ENCODE results near the gene RAB27A. TPM values are rescaled to one million over a fixed set of nuclear protein-coding genes. Genes with fewer than 3 reads are reported as not detected.

Gene RAB27A
- polyA plus RNA-seq, 1 of the 3 experiments (the other 2 are of a cell fraction), result 9.6 TPM

DNA sequence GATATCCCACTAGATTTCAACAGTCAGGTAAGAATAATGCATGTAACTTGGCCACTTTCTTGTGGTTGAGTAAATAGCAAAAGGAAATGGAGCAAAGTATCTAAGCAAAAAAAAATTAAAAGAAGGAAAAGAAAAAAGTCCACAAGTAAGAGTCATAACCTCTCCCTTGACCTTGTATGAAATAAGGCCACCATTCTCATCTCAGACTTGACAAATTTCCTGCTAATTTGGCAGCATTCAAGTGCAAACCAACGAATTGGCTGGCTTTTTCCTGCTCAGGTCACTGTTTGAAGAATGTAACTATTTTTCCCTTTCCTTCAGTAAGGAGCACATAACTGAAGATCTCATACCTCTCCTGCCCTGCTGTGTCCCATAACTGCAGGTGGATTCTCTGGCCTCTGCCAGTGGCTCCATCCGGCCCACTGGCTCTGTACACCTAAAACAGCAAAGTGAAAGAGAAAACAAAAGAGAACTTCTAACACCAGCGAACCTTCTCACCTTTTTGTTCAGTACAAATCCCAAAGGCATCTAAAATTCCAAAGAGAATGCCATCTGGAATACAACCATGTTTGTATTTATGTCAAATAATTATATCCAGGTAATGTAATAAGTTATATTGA lies 59.5 kb downstream of the RAB27A start:
- H3K9me2 ChIP-seq, result no peaks in the 10 kb centered on the region
- no peaks in the 10 kb centered on the region for H3K9me3 ChIP-seq
- no peaks in the 10 kb centered on the region for H3F3A ChIP-seq (replicated peaks; ENCODE audit: insufficient read depth)
- no peaks in the 10 kb centered on the region for H3K79me2 ChIP-seq (ENCODE audit: insufficient read depth)
- H4K20me1 ChIP-seq (ENCODE audit: insufficient read depth), result no peaks in the 10 kb centered on the region
- ChIA-PET POLR2A (interaction anchor here (0.6 kb wide), 1 partner anchor 199 kb away, joined by 3 read pairs; no protein-coding TSS in a partner anchor), CTCF (interaction anchor here (0.7 to 1.6 kb wide), 3 partner anchors 9 to 209 kb away, joined by 3 to 6 read pairs (median 3); no protein-coding TSS in a partner anchor)
- no peak overlapping the region for H3K4me2 ChIP-seq
- H3K27me3 ChIP-seq (ENCODE audit: insufficient read depth), result no peaks in the 10 kb centered on the region
- no peaks in the 10 kb centered on the region for H3K4me1 ChIP-seq (ENCODE audit: control insufficient read depth in 1 of 2, insufficient read depth in 2 of 2, low read depth in 1 of 2, low read length in 1 of 2)
- TF ChIP-seq ELF1 (IDR thresholded peaks at IDR 0.05) (no peak), MXI1 (IDR thresholded peaks at IDR 0.05; ENCODE audit: low read depth, low read length) (no peak), TAF1 (IDR thresholded peaks at IDR 0.05; ENCODE audit: borderline replicate concordance, low read depth, low read length) (no peak), RCOR1 (IDR thresholded peaks at IDR 0.05; ENCODE audit: low read length) (no peak), GATA2 (CRISPR knock-in tag; IDR thresholded peaks at IDR 0.05) (no peak), NFIC (IDR thresholded peaks at IDR 0.05; ENCODE audit: borderline replicate concordance) (no peak), FOXJ3 (CRISPR knock-in tag; IDR thresholded peaks at IDR 0.05) (no peak)
- TF ChIP-seq, protein P1, sequence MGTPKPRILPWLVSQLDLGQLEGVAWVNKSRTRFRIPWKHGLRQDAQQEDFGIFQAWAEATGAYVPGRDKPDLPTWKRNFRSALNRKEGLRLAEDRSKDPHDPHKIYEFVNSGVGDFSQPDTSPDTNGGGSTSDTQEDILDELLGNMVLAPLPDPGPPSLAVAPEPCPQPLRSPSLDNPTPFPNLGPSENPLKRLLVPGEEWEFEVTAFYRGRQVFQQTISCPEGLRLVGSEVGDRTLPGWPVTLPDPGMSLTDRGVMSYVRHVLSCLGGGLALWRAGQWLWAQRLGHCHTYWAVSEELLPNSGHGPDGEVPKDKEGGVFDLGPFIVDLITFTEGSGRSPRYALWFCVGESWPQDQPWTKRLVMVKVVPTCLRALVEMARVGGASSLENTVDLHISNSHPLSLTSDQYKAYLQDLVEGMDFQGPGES (IDR thresholded peaks at IDR 0.05; ENCODE audit: low read depth, low read length), result no peak
- TF ChIP-seq, protein P2, sequence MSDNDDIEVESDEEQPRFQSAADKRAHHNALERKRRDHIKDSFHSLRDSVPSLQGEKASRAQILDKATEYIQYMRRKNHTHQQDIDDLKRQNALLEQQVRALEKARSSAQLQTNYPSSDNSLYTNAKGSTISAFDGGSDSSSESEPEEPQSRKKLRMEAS (IDR thresholded peaks at IDR 0.05; ENCODE audit: low read depth), result no peak
- H3K9ac ChIP-seq, result no peak overlapping the region
- 85% methylated on average over 3 of the region's 3 CpGs for whole genome bisulfite sequencing (ENCODE audit: low lambda C conversion rate)
- peaks cover 0 to 3% of the 10 kb centered on the region in 2 experiments for H3K36me3 ChIP-seq (replicated peaks in 1 of 2; ENCODE audit: control insufficient read depth in 1 of 2, insufficient read depth in 2 of 2, low read length in 1 of 2)
- no peak overlapping the region for H3K27ac ChIP-seq (ENCODE audit: low read depth in 2 of 2, low read length in 1 of 2)
- H2AFZ ChIP-seq (ENCODE audit: low read depth), result no peak overlapping the region
- no peak for DNase-seq
- H3K4me3 ChIP-seq (ENCODE audit: low read depth in 2 of 2, low read length in 1 of 2), result no peak overlapping the region

DNA sequence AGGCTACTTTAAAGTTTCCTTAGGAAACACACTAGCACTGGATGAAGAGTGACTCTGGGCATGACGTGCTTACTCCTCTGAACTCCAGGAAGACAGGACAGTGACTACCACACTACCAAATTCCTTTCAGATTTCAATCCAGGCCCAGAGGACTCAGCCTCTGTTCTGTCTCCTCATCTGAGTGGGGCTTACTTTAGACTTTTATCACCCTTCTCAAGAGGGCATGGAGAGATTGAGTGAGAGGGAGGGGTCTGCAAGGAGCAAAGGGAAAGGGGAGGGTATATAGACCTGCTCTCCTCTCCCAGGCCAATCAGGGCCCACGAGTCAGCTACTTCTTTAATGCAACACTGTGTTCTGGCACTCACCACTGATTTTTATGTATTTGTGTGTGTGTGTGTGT lies 63.5 kb downstream of the RAB27A start:
- Histone ChIP-seq H3K79me2 (ENCODE audit: insufficient read depth) (no peaks in the 10 kb centered on the region), H3K9ac (no peak overlapping the region), H3K27ac (ENCODE audit: low read depth in 2 of 2, low read length in 1 of 2) (no peak overlapping the region), H3K9me2 (no peaks in the 10 kb centered on the region), H3K27me3 (ENCODE audit: insufficient read depth) (no peaks in the 10 kb centered on the region), H2AFZ (ENCODE audit: low read depth) (no peak overlapping the region), H3K4me3 (ENCODE audit: low read depth in 2 of 2, low read length in 1 of 2) (no peak overlapping the region), H3K9me3 (no peaks in the 10 kb centered on the region), H3K4me2 (no peak overlapping the region), H3K36me3 (replicated peaks in 1 of 2; ENCODE audit: control insufficient read depth in 1 of 2, insufficient read depth in 2 of 2, low read length in 1 of 2) (peaks cover 0 to 5% of the 10 kb centered on the region in 2 experiments), H3K4me1 (ENCODE audit: control insufficient read depth in 1 of 2, insufficient read depth in 2 of 2, low read depth in 1 of 2, low read length in 1 of 2) (no peaks in the 10 kb centered on the region), H4K20me1 (ENCODE audit: insufficient read depth) (no peaks in the 10 kb centered on the region), H3F3A (replicated peaks; ENCODE audit: insufficient read depth) (no peaks in the 10 kb centered on the region)
- no peak for DNase-seq
- WGBS (ENCODE audit: low lambda C conversion rate), result 83% methylated on average over 2 of the region's 2 CpGs
- POLR2A ChIA-PET, result no interaction called here
- CTCF ChIA-PET, result no interaction called here
- TF ChIP-seq, protein P3, sequence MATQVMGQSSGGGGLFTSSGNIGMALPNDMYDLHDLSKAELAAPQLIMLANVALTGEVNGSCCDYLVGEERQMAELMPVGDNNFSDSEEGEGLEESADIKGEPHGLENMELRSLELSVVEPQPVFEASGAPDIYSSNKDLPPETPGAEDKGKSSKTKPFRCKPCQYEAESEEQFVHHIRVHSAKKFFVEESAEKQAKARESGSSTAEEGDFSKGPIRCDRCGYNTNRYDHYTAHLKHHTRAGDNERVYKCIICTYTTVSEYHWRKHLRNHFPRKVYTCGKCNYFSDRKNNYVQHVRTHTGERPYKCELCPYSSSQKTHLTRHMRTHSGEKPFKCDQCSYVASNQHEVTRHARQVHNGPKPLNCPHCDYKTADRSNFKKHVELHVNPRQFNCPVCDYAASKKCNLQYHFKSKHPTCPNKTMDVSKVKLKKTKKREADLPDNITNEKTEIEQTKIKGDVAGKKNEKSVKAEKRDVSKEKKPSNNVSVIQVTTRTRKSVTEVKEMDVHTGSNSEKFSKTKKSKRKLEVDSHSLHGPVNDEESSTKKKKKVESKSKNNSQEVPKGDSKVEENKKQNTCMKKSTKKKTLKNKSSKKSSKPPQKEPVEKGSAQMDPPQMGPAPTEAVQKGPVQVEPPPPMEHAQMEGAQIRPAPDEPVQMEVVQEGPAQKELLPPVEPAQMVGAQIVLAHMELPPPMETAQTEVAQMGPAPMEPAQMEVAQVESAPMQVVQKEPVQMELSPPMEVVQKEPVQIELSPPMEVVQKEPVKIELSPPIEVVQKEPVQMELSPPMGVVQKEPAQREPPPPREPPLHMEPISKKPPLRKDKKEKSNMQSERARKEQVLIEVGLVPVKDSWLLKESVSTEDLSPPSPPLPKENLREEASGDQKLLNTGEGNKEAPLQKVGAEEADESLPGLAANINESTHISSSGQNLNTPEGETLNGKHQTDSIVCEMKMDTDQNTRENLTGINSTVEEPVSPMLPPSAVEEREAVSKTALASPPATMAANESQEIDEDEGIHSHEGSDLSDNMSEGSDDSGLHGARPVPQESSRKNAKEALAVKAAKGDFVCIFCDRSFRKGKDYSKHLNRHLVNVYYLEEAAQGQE (IDR thresholded peaks at IDR 0.05; ENCODE audit: low read depth, low read length), result no peak
- TF ChIP-seq, protein P2 (IDR thresholded peaks at IDR 0.05; ENCODE audit: low read depth), result no peak
- TF ChIP-seq SIN3A (IDR thresholded peaks at IDR 0.05; ENCODE audit: borderline replicate concordance, low read depth, low read length), result no peak
- TF ChIP-seq MXI1 (IDR thresholded peaks at IDR 0.05; ENCODE audit: low read depth, low read length), result no peak
- TF ChIP-seq TAF1 (IDR thresholded peaks at IDR 0.05; ENCODE audit: borderline replicate concordance, low read depth, low read length), result no peak
- no peak for TF ChIP-seq ELF1 (IDR thresholded peaks at IDR 0.05)
- TF ChIP-seq, protein P1 (IDR thresholded peaks at IDR 0.05; ENCODE audit: low read depth, low read length), result no peak
- no peak for TF ChIP-seq TCF12 (IDR thresholded peaks at IDR 0.05)
- TF ChIP-seq GATA2 (CRISPR knock-in tag; IDR thresholded peaks at IDR 0.05), result no peak
- TF ChIP-seq TEAD4 (IDR thresholded peaks at IDR 0.05; ENCODE audit: borderline replicate concordance, insufficient read depth), result no peak
- TF ChIP-seq JUND (IDR thresholded peaks at IDR 0.05), result no peak
- TF ChIP-seq FOXJ3 (CRISPR knock-in tag; IDR thresholded peaks at IDR 0.05), result no peak
- no peak for TF ChIP-seq FOSL2 (IDR thresholded peaks at IDR 0.05; ENCODE audit: borderline replicate concordance, low read depth)
- TF ChIP-seq RCOR1 (IDR thresholded peaks at IDR 0.05; ENCODE audit: low read length), result no peak
- no peak for TF ChIP-seq NRF1 (IDR thresholded peaks at IDR 0.05; ENCODE audit: low read depth, low read length)
- TF ChIP-seq RAD21 (IDR thresholded peaks at IDR 0.05; ENCODE audit: low read length), result no peak
- TF ChIP-seq, protein P4, sequence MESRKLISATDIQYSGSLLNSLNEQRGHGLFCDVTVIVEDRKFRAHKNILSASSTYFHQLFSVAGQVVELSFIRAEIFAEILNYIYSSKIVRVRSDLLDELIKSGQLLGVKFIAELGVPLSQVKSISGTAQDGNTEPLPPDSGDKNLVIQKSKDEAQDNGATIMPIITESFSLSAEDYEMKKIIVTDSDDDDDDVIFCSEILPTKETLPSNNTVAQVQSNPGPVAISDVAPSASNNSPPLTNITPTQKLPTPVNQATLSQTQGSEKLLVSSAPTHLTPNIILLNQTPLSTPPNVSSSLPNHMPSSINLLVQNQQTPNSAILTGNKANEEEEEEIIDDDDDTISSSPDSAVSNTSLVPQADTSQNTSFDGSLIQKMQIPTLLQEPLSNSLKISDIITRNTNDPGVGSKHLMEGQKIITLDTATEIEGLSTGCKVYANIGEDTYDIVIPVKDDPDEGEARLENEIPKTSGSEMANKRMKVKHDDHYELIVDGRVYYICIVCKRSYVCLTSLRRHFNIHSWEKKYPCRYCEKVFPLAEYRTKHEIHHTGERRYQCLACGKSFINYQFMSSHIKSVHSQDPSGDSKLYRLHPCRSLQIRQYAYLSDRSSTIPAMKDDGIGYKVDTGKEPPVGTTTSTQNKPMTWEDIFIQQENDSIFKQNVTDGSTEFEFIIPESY (IDR thresholded peaks at IDR 0.05; ENCODE audit: borderline replicate concordance, low read depth), result no peak
